Measurements from ENCODE around the gene PTGFRN.

GRCh38 chr1:116868385-116868784 is 41.3 kb upstream of the PTGFRN start:
- no peak for TF ChIP-seq CTCF (IDR thresholded peaks at IDR 0.05)
- no peak for TF ChIP-seq POLR2A (IDR thresholded peaks at IDR 0.05)

Data from esophagus squamous epithelium (tissue), 4 donors.